Eye (tissue), 1 donor: ENCODE results near the gene ERF.
A peak's percentile ranks its signal among the peaks of the same experiment; 100 is the strongest.

ENCODE experiments used
- DNase-seq: peaks from one replicate; pipeline ENCODE4 v3.0.0-alpha.2; 2015

The ERF gene

DNA sequence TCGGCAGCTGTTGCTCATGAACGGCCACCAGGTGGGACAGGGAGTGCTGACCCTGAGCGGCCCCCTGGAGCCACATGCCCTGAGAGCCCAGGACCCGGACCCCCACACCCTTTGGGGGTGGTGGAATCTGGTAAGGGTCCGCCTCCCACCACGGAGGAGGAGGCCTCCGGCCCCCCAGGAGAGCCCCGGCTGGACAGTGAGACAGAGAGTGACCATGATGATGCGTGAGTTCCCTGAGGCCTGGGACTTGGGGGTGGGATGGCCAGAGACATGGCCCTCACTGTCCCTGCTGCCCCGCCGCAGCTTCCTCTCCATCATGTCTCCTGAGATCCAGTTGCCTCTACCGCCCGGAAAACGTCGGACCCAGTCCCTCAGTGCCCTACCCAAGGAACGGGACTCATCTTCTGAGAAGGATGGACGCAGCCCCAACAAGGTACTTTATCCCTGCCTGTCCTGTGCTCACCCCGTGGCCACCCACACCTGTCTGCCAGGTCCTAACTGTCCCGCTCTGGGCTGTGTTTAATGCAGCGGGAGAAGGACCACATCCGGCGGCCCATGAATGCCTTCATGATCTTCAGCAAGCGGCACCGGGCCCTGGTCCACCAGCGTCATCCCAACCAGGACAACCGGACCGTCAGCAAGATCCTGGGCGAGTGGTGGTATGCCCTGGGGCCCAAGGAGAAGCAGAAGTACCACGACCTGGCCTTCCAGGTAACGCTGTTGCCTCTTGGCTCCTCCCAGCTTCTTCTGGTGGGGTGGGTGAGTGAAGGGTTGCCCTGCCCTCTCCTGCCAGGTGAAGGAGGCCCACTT is 32.3 kb upstream of the ERF start:
- DNase-seq: no peak

DNA sequence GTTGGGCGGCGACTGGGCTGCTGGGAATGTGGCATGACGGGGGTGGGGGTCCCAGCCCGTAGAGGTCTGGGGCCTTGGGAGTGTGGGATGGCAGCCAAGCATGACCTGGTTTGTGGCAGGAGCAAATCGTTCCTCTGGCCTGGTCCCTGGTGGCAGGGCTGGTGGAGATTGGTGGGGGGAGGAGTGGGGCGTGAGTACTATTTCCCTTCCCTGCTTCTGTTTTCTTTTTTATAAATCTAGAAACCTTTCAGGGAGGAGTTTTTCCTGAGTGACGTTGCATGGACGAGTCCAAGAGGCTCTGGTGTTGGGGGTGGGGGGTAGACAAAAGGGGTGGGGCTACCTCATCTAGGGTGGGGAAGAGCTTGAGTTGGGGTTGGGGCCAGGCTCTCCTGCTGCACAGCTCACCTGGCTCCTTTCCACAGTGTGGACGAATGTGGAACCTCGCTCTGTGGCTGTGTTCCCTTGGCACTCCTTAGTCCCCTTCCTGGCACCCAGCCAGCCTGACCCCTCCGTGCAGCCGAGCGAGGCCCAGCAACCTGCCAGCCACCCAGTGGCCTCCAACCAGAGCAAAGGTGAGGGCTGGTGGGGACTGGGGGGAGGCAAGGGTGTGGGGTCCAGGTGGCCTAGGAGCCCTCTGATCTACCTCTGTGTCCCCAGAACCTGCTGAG is 31.6 kb upstream of the ERF start:
- DNase-seq: peak; percentile 50

DNA sequence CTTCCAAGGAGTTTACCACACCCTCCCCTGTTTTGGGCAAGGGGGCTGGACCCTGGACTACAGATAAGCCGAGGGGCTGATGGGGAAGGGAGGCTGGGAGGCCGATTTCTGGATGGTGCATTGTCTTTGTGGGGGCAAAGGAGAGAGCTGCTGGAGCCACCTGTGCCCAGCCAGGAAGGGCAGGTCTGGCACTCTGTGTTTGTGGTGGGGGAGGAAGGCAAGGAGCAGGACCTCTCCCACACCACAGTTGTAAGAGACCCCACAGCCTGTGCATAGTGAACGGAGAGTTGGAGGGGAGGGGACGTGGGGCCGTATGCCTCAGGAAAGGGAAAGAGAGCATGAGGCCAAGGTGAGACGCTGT is 31.0 kb upstream of the ERF start:
- no peak for DNase-seq

DNA sequence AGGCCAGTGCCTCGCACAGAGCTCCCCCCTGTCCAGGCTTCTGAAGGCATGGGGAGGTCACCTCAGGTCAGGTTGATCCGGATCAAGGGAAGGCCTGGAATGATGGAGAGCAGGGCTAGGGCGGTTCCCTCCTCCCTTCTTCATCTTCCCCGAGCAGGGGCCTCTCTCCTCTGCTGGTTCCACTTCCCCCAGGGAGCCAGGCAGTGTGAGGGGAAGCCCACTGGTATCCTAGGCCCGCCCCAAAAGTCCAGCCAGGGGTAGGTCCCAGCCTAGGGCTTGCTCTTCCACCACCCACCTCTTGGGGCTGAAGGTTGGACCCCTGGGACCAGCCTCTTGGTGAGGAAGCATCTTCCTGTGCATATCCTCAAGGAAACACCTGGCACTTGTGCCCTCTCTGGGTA is 30.6 kb upstream of the ERF start:
- DNase-seq: no peak

DNA sequence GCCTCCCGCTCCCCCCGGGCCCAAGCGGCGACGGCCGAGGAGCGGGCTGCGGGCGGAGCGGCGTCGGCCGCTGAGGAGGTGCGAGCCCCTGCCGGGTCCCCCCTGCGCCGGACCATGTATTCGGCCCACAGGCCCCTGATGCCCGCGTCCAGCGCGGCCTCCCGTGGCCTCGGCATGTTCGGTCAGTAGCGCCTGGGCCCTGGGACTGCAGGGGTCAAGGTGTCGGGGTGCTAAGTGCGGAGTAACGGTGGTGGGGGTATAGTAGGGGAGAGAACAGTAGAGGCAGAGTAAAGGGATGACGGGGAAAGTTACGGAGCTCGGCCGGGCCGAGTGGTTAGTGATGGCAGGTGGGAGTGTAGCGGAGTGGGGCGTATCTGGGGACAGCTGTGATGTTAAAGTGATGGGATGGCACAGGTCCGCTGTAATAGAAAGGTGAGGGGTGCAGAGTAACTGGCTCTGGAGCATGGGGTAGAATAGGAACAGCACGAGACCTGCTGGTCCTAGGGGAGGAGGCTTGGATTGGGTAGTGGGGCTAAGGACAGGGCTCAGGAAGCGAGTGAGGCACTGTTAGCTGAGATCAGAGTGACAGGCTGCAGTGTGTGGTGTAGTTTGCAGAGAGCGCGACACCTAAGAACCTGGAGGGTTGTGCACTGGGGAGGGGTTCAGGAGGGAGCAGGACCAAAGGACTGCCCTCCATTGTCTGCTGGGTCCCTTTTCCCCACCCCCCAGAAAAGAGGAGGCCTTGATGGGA is 29.8 kb upstream of the ERF start:
- DNase-seq: peak; percentile 62

DNA sequence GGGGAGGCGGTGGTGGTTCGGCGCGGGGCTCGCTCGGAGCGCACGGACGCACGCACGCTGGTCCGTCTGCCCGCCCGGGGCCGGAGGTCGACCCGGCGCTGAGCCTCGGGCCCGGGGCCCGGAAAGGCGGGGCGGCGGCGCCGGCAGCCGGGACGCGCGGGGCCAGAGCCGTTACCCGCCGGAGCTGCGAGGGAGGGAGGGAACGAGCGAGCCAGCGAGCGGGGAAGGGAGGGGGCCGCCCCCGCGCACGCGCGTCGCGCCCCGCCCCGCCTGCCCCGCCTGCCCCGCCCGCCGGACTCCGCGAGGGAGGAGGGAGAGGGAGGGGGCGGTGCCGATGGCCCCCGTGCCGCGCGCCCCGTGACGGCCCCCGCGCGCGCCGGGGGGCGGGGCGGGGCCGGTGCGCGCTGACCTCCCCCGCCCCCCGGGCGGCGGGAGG is 29.2 kb upstream of the ERF start:
- DNase-seq: peak; percentile 85

DNA sequence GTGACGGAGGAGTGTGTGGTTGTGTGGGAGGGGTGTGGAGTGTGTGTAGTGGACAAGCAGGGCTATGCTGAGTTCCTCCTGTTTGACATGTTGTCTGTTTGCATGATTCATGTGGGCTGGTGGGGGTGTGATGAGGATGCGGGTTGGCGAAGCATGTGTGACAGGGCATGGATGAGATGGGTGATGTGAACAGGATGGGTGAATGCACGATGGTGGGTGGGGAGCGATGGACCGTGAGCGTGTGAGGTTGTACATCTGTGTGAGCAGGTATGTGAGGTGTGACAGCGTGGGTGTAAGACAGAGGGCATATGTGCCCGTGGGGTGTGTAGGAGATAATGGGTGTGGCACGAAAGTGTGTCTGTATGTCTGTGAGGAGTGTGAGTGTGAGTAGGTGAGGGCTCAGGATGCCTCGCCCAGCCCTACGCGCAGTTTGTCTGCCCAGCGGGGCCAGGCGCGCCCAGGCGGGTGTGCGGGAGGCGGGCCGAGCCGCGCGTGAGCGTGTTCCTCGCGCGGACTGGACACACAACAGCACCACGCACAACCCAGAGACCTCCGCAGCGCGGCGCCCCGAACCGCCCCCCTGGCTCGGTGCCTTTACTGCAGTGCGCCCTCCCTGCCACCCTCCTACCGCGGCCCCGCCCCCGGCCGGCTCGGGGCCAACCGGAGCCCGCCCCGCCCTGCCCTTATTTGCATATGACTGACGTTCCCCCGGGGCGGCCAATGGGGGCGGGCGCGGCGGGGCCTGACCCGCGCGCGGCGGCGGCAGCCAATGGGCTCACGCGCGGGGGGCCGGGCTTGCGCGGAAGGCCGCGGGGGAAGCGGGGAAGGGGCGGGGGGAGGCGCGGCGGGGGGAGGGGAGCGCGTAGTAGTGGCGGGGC is 28.5 kb upstream of the ERF start:
- peak; percentile 97 for DNase-seq

DNA sequence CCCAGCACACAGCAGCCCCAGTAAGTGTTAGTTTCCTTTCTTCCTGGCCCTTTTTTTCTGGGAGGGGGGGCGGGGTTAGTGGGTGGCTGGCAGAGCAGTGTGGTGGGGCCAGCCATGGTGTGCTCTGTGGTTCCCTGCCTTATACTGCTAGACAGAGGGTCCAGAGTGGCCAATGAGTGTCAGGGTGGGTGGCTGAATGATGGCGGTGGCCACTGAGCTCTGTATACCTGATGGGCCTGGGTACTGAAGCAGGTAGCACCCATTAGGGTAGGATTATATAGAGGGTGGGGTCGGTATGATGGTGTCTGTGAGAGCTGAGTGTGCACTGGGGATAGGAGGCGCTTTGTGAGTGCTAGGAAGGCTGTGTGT is 27.9 kb upstream of the ERF start:
- DNase-seq: no peak

DNA sequence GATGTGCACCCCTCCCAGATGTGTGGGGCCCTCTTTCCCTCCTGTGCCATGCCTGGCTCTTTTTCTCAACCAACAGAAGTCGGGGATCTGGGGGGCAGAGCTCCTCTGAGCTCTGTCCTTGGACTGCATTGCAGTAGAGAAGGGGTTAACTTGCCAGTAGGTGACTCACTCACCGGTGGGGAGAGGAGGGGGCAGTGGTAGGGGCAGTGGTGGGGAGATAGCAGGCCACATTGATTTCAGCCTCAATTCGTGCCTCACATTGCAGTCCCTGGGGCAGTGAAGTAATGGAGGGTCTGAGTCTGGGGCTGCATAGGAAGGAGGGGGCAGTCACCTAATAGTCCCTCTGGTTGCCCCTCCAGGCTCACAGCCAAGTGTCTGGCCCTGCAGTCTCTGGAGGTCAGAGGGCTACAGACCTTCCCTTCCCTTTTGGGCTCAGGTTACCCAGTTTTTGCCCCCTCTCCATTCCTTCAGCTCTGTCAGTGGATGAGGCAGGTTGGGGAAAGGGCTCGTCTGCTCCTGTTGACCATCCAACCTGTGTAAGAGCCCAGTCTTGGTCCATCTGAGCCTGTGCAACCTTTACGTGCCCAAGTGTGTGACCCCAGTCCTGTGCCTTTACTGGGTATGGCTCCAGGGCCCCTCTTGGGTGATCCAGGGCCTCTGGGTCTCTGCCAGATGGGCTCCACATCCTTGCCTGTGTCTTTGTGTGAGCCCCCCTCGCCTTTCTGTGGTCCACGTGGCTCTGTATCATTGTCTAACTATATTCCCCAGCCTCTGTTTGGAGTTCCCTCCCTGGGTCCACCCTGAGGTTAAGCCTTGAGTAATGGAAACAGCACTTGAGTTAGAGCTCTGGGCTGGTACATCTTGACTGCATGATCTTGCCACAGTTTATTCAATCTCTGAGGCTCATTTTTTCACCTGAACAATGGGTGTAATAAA is 27.2 kb upstream of the ERF start:
- peak; percentile 74 for DNase-seq

DNA sequence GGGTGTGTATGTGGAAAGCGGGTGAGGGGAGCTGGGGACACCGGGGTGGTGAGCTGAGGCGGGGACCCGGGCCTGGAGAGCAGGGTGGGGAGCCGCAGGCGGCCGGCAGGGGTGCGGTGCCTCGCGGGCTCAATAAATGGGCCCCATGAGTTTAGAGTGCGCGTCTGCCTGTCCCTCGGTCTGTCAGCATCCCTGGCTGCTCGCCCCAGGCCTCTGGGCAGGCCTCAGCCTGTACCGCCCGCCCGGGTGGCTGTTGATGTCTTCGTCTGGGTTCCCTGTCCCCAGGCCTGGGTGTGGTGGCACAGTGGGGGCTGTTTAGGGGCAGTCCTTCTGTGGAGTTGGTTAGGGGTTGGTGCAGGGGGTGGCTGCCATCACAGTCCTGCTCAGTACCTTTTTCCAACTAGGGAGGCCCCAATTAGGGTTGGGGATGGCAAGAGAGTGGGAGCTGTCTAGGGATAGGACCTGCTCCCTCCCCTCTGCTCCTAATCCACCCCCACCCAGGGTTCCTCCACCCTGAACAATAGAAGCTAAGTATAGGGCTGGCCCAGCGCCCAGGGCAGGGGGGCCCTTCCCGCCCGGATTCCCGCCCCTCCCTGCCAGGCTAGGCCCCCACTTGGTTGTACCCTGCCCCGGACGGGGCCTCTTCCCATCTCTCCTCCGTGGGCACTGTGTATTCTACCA is 26.4 kb upstream of the ERF start:
- peak; percentile 78 for DNase-seq

DNA sequence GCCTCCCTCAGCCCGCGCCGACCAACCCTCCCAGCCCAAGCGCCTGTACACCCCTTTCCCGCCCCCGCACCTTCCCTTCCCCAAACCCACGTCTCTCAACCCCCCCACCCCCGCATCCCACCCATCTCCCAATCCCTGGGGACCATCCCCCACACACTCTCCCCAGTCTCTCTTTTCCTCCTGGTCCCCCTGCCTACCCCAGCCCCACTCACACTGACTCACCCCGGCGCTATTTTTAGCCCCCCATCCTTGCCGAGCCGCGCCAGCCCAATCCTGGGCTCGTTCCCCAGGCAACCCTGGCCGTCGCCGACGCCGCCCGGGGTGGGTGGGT is 25.9 kb upstream of the ERF start:
- DNase-seq: no peak

DNA sequence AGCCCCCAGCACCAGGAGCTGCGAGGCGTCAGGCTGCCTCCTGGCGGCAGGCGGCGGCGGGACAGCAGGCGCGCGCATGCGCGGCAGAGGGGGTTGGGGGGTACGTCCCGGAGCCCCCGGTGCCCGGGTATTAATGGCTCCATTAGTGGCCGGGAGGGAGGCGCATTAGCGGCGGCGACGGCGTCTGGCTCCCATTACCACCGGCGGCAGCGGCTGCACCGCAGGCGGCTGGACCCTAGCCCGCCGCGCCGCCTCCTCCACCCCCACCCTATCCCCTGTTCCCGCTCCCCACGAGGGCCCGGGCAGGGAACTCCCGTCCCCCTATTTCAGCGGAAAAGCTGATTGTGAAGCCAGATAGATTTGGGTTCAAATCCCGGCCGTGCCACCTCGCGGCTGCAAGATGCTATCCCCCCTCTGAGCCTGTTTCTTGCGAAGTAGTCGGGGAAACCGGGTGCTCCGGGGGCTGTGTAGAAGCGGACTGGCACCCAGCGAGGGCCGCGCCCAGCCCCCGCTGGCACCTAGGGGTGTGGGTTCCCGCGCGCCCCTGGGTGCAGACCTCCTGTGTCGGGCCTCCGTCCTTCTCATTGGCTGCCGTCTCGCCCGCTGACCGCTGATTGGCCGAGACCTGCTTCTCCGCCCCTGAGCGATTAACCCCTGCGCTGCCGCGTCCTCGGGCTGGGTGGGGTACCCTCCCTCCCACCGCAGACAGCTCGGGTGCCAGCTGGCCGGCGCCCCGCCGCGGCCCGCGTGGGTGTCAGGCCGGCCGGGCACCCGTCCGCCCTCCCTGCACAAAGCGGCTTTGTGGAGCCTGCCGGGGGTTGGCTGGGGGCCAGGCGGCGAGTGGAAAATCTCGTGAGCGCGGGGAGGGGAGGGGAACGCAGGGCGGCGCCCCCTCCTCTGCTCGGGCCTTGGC is 25.2 kb upstream of the ERF start:
- DNase-seq: peak; percentile 97

DNA sequence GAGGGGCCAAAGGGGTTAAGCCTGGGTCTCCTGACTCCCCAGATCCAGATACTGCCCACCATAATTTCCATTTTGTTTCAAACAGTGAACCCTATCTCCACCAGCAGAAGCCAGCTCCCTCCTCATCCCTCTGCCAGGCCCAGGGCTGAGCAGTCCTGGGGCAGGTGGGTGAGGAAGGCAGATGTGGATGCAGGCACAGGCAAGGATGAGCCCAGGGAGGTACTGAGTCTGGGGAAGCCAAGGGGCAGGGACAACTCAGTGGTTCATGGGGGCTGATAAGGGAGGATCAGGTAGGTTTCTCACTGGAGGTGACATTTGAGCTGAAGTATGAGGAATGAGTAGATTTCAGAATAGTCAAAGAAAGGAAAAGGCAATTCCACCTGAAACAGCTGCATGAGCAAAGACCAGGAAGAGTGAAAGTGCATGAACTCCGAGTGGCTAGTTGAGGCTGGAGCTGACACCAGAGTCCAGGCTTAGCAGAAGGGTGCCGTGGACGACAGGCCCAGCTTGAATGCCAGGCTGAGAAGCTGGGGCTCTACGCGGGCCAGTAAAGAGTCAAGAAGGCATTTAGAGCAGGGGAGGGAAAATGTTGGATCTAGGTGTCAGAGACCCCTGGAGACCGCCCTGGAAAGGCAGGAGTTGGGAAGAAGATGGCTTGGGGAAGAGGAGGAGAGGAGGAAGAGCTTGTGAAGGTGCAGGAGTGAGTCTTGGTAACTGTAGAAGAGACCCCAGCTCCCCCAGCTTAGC is 24.4 kb upstream of the ERF start:
- DNase-seq: no peak

DNA sequence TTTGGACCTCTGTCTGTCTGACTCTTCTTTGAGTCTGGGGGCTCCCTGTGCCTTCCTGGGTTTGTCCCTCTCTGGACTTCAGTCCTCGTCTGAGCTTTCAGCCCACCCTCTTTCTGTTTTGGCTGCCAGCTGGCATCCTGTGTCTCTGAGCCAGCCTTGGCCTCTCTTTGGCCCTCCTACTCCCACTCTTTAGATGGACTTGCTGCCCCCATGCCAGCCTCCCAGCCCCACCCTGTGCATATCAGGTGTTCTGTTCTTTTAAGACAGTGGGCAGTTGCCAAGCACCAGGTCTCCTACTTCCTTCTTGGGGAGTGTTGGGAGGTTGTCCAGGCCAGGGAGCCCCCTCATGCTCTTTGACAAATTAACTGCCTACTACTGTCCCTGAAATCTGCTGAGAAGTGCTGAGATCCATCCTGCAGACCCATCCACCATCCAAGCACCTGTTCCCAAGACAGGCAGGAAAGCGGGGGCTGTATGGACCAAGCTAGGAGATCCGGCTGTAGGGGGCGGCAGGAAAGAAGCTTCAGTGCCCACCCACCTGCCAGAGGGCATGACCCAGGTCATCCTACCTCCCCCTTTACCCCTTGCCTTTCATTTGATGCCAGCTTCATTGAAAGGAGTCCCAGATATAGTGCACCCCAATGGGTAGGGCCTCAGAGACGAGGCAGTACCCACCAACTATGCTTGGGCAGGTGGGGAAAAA is 23.7 kb upstream of the ERF start:
- DNase-seq: no peak

DNA sequence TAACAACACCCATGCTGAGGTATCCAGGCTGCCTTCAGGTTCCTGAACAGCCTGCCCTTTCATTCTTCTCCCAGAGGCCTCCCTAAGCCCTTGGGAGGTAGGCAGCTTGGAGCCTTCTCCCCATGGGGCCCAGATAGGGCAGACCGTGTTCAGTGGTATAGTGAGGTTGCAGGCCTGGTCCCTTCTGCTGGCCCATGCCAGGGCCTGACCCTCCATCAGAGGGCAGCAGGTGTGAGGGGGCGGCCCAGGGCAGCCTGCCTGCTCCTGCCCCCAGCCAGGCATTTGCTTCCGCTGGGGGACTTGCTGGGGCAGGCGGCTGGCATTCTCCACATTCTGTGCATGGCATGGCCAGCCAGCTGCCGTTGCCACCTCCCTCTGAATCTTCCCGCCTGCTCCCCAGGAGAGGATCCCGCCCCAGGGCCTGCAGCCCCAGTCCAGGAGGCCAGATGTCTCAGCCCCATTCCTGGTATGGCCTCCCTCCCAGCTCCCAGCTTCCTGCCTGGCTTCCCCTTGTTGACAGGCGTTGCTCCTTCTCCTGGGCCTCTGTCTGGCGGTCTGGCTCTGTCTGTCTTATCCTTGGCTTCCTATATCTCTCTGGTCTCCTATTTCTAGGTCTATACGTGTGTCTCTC is 23.0 kb upstream of the ERF start:
- DNase-seq: no peak

DNA sequence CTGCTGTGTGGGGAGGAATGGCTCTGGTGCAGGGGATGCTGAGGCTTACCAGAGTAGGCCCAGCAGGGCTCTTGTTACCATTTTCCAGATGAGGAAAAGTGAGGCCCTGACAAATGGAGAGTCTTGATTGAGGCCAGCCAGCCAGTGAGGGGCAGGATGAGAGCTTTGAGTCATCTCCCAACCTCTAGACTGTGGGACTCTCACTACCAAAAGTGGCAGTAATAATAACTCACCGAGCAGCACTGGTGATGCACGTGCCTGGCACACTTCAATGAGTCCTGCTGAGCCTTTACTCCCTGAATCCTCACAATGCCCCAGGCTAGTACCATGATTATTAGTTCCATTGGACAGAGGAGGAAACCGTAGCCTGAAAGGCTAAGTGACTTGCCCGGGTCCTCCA is 21.9 kb upstream of the ERF start:
- no peak for DNase-seq

DNA sequence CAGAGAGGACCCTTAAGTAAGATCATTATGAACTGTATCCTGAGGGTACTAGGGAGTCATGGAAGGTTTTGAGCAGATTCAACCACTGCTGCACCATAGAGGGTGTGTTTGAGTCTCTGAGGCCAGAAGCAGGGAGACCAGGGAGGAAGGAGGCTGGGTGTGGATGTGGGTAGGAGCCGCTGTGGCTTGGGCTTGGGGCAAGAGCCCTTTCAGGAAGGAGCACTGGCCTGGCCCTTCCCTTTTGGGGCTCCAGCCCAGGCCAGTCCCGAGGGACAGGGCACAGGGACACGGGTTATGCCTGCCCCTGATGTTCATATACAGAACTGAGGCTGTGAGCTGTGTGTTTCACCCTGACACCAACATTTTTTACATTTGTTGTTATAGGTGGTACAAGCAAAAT is 21.4 kb upstream of the ERF start:
- no peak for DNase-seq

DNA sequence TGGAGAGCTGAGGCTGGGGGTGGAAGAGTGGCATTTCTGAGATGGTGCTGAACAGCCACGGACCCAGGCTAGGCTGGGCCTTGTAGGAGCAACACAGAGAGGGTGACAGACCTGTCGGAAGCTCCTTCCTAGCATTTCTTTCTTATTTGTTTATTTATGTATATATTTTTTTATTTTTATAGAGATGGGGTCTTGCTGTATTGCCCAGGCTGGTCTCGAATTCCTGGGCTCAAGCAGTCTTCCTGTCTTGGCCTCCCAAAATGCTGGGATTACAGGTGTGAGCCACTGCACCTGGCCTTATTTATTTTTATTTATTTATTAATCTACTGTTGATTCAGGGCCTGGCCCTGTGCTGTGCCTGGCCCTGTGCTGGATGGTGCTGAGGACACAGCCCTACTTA is 20.6 kb upstream of the ERF start:
- no peak for DNase-seq
